ENCODE data around the gene FAM78A.

DNA sequence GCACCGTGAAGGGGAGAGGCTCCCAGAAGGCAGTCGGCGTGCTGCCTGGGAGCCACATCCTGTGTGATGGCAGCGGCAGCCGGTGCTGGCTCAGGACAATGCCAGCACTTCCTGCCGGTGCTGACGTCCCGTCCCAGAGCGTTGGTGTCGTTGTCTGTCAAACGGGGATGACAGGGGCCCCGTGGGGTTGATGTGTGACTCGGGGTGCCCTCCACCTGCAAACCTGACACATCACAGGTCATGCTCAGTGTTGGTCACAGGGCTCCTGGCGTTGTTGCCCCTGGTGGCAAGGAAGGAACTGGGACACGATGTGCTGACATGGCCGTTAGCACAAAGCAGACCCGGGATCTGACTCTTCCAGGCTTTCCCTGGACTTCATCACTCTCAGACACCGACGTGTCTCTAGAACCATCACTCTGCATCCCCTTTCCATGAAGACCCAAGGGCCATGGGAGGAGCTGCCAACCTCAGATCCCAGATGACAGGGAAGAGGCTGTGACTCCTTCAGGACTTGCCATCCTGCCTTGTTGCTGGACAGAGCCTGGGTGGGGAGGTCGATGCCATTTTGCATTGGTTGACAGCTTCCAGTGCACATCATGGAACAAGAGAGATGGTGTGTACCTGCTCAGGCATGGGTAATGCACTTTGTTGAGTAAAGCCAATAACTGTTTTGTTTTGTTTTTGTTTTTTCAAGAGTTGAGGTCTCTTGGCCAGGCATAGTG, 34.7 kb upstream of the FAM78A start:
- TF ChIP-seq, protein P1, sequence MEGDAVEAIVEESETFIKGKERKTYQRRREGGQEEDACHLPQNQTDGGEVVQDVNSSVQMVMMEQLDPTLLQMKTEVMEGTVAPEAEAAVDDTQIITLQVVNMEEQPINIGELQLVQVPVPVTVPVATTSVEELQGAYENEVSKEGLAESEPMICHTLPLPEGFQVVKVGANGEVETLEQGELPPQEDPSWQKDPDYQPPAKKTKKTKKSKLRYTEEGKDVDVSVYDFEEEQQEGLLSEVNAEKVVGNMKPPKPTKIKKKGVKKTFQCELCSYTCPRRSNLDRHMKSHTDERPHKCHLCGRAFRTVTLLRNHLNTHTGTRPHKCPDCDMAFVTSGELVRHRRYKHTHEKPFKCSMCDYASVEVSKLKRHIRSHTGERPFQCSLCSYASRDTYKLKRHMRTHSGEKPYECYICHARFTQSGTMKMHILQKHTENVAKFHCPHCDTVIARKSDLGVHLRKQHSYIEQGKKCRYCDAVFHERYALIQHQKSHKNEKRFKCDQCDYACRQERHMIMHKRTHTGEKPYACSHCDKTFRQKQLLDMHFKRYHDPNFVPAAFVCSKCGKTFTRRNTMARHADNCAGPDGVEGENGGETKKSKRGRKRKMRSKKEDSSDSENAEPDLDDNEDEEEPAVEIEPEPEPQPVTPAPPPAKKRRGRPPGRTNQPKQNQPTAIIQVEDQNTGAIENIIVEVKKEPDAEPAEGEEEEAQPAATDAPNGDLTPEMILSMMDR (conservative IDR thresholded peaks at IDR 0.05), result no peak
- no peak for TF ChIP-seq ZFX (IDR thresholded peaks at IDR 0.05)
